ENCODE measurements around the gene TMEM37.
A peak's percentile ranks its signal among the peaks of the same experiment; 100 is the strongest.

Gene TMEM37

DNA sequence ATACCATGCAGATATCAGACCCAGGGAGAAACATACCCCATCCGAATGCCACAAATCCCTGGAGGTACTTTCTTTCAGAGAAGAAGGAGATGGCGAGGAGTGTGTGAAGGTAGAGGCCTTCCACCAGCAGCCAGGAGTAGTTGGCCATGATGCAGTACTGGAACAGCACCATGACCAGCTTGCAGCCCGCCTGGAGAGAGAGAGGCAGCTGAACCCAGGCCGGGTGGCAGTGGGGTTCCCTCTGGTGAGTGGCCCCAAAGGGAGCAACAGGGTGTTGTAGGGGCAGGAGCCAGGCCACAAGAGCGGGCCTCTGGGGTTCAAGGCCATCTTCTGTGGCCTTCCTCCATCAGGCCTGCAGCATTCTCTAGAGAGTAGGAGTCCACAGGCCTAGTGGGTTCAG, 30.2 kb downstream of the TMEM37 start:
- Histone ChIP-seq H3K9ac (ENCODE audit: low read length in 2 of 2) (no peak overlapping the region), H3K4me3 (ENCODE audit: low read length in 2 of 2) (no peak overlapping the region), H3K9me3 (ENCODE audit: control insufficient read depth in 2 of 2, low read length in 2 of 2) (no peaks in the 10 kb centered on the region)

DNA sequence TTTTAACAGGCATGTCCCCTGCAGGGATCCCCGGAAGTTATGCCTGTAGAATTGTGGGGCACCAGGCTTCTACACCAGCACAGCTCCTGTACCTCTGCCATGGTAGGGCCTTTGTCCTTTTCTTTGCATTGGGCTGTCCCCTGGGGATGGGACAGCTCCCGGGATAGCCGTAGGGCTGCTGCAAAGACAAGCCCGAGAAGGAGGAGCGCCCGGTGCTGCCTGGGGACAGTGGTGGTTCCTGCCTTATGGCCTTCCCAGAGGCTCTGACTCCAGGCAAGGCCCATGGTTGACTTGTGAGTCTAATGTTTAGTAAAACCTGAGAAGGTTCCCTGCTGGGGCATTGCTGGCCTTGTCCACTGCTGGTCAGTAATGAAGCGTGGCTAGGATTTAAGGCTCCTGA, 30.9 kb downstream of the TMEM37 start:
- H3K4me1 ChIP-seq (ENCODE audit: control insufficient read depth, insufficient read depth, low read length), result no peaks in the 10 kb centered on the region
- H3K27ac ChIP-seq (ENCODE audit: low read length), result no peak overlapping the region
- no peak overlapping the region for H3K9ac ChIP-seq (ENCODE audit: low read length in 2 of 2)
- H3K36me3 ChIP-seq (ENCODE audit: control insufficient read depth in 2 of 2, insufficient read depth in 2 of 2, low read length in 2 of 2), result no peaks in the 10 kb centered on the region
- H3K9me3 ChIP-seq (ENCODE audit: control insufficient read depth in 2 of 2, low read length in 2 of 2), result no peaks in the 10 kb centered on the region
- H3K4me3 ChIP-seq (ENCODE audit: low read length in 2 of 2), result no peak overlapping the region
- no peaks in the 10 kb centered on the region for H3K27me3 ChIP-seq (ENCODE audit: control insufficient read depth in 1 of 2, insufficient read depth in 2 of 2, low read length in 2 of 2)

More for the DNA sequence above, 30.2 kb downstream of the TMEM37 start:
- Histone ChIP-seq H3K27me3 (ENCODE audit: control insufficient read depth in 1 of 2, insufficient read depth in 2 of 2, low read length in 2 of 2) (no peaks in the 10 kb centered on the region), H3K4me1 (ENCODE audit: control insufficient read depth, insufficient read depth, low read length) (no peaks in the 10 kb centered on the region), H3K36me3 (ENCODE audit: control insufficient read depth in 2 of 2, insufficient read depth in 2 of 2, low read length in 2 of 2) (no peaks in the 10 kb centered on the region), H3K27ac (ENCODE audit: low read length) (no peak overlapping the region)

DNA sequence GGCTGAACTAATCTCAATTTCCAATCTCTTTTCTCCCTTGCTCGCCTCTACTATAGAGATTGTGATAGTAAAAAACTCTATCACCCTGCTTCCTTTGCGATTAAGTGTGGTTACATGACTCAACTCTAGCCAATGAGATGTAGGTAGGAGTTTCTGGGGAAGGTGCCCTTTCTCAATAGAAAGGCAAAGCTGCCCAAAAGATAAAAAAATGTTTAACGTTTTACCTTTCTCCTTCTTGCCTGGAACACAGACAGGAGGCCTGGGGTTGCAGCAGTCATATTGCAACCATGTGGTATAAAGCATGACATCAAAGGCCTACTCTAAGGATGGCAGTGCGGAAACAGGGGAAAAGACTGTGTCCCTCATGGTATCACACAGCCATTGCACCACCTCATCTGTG, 31.5 kb downstream of the TMEM37 start:
- Histone ChIP-seq H3K36me3 (ENCODE audit: control insufficient read depth in 2 of 2, insufficient read depth in 2 of 2, low read length in 2 of 2) (no peaks in the 10 kb centered on the region), H3K9ac (ENCODE audit: low read length in 2 of 2) (no peak overlapping the region), H3K9me3 (ENCODE audit: control insufficient read depth in 2 of 2, low read length in 2 of 2) (no peaks in the 10 kb centered on the region), H3K27ac (ENCODE audit: low read length) (no peak overlapping the region), H3K4me3 (ENCODE audit: low read length in 2 of 2) (no peak overlapping the region), H3K4me1 (ENCODE audit: control insufficient read depth, insufficient read depth, low read length) (no peaks in the 10 kb centered on the region), H3K27me3 (ENCODE audit: control insufficient read depth in 1 of 2, insufficient read depth in 2 of 2, low read length in 2 of 2) (no peaks in the 10 kb centered on the region)

DNA sequence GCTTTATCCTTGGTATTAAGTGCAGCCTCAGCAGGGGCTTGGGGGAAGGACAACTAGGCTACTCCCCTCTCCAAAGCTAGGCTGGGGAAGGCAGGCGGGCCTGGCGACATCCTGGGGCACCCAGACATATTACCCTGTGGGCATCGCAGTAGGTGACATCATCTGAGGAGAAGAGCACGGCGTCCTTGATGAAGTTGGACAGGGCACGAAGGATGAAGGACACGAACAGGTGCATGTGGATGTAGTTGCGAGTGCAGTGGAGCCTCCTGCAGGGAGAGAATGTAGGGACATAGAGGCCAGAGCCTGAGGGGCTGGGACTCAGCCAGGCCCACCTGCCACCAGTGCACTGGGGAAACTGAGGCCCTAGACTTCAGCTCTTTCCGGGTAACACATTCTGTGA, 32.3 kb downstream of the TMEM37 start:
- H3K27ac ChIP-seq (ENCODE audit: low read length), result no peak overlapping the region
- no peaks in the 10 kb centered on the region for H3K36me3 ChIP-seq (ENCODE audit: control insufficient read depth in 2 of 2, insufficient read depth in 2 of 2, low read length in 2 of 2)
- H3K4me3 ChIP-seq (ENCODE audit: low read length in 2 of 2), result no peak overlapping the region
- H3K4me1 ChIP-seq (ENCODE audit: control insufficient read depth, insufficient read depth, low read length), result peaks cover 8% of the 10 kb centered on the region
- H3K9ac ChIP-seq (ENCODE audit: low read length in 2 of 2), result no peak overlapping the region
- no peaks in the 10 kb centered on the region for H3K27me3 ChIP-seq (ENCODE audit: control insufficient read depth in 1 of 2, insufficient read depth in 2 of 2, low read length in 2 of 2)
- no peaks in the 10 kb centered on the region for H3K9me3 ChIP-seq (ENCODE audit: control insufficient read depth in 2 of 2, low read length in 2 of 2)

DNA sequence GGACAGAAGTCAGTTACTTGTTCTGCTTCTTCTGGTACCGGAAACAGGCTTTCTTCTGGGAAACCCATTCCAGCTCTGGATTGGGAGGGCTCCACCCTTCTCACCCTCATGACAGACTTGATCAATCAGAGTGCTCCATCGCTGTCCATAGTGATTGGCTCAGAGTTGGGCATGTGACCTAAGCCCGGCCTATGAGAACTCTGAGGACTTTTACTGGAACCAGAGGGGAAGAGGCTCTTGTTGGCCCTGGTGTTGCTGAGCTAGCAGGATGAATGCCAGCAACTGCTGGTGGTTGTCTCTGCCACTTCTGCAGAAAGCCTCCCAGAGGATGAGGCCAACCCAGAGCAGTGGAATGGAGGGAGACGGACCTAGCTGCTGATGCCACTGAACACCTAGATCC, 33.3 kb downstream of the TMEM37 start:
- Histone ChIP-seq H3K36me3 (ENCODE audit: control insufficient read depth in 2 of 2, insufficient read depth in 2 of 2, low read length in 2 of 2) (no peaks in the 10 kb centered on the region), H3K4me1 (ENCODE audit: control insufficient read depth, insufficient read depth, low read length) (peaks cover 14% of the 10 kb centered on the region), H3K4me3 (ENCODE audit: low read length in 2 of 2) (no peak overlapping the region), H3K9me3 (ENCODE audit: control insufficient read depth in 2 of 2, low read length in 2 of 2) (no peaks in the 10 kb centered on the region), H3K27me3 (ENCODE audit: control insufficient read depth in 1 of 2, insufficient read depth in 2 of 2, low read length in 2 of 2) (no peaks in the 10 kb centered on the region), H3K9ac (ENCODE audit: low read length in 2 of 2) (no peak overlapping the region), H3K27ac (ENCODE audit: low read length) (no peak overlapping the region)

DNA sequence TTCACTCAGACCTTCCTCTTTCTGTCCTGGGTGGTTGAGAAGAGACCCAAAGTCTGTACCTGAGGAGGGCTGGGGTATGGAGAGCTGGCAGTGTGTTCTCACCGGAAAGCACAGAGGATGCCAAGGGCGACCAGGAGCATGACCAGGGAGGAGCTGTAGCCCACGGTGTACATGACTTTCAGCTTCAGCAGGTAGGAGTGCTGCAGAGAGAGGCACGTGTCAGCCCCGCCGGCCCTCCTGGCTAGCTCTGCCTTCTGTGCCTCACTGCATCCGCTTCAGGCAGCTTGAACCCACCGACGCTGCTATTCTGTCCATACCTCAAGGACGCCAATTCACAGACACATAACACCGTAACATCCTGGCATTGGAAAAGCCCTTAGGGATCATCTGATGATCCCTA, 34.0 kb downstream of the TMEM37 start:
- Histone ChIP-seq H3K4me3 (ENCODE audit: low read length in 2 of 2) (no peak overlapping the region), H3K27me3 (ENCODE audit: control insufficient read depth in 1 of 2, insufficient read depth in 2 of 2, low read length in 2 of 2) (no peaks in the 10 kb centered on the region), H3K27ac (ENCODE audit: low read length) (no peak overlapping the region), H3K9me3 (ENCODE audit: control insufficient read depth in 2 of 2, low read length in 2 of 2) (no peaks in the 10 kb centered on the region), H3K4me1 (ENCODE audit: control insufficient read depth, insufficient read depth, low read length) (peaks cover 14% of the 10 kb centered on the region), H3K36me3 (ENCODE audit: control insufficient read depth in 2 of 2, insufficient read depth in 2 of 2, low read length in 2 of 2) (no peaks in the 10 kb centered on the region), H3K9ac (ENCODE audit: low read length in 2 of 2) (no peak overlapping the region)

DNA sequence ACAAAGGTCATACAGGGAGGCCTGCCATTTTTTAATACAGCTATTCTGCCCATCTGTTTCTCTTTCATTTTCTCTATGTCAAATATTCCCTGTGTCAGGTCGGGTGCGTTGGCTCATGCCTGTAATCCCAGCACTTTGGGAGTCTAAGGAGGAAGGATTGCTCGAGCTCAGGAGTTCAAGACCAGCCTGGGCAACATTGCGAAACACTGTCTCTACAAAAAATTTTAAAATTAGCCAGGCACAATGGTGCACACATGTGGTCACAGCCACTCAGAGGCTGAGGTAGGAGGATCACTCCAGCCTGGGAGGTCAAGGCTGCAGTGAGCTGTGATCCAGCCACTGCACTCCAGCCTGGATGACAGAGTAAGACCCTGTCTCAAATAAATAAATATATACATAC, 34.7 kb downstream of the TMEM37 start:
- Histone ChIP-seq H3K9ac (ENCODE audit: low read length in 2 of 2) (no peak overlapping the region), H3K4me3 (ENCODE audit: low read length in 2 of 2) (no peak overlapping the region), H3K9me3 (ENCODE audit: control insufficient read depth in 2 of 2, low read length in 2 of 2) (no peaks in the 10 kb centered on the region), H3K27ac (ENCODE audit: low read length) (no peak overlapping the region), H3K4me1 (ENCODE audit: control insufficient read depth, insufficient read depth, low read length) (peaks cover 14% of the 10 kb centered on the region), H3K27me3 (ENCODE audit: control insufficient read depth in 1 of 2, insufficient read depth in 2 of 2, low read length in 2 of 2) (no peaks in the 10 kb centered on the region), H3K36me3 (ENCODE audit: control insufficient read depth in 2 of 2, insufficient read depth in 2 of 2, low read length in 2 of 2) (no peaks in the 10 kb centered on the region)

DNA sequence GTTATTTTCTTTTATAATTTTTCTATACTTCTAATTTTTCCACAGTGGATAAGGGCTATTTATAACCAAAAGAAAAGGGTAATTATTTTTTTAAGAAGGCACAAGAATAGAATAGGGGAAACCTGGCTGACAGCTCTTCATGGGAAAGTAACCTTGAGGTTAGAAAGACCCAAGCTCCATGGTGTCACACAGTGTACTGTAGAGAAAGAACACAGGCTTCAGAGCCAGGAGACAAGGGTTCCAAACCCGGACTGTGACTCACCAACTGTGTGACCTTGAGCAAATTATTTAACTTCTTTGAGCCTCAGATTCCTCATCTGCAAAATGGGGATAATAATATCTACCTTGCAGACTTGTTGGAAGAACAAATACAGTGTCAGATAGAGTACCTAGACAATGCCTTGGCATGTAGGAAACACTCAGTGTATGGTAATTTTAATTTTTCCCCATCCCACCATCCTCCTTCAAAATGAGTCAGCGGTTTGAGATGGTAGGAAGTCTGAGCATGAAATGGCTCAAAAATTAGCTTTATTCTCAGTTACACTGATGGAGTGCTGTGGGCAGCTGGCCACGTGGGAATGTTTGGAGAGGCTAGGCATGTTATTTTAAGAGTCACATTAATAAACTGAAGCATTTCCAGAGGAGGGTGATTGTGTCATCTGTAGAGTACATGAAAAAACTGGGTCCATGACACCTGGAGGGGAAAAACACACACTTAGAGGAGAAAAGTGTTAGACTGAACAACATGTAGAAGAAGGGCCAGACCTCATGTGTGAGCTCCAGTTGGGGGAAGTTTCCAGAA, 36.7 kb downstream of the TMEM37 start:
- H3K27me3 ChIP-seq (ENCODE audit: control insufficient read depth in 1 of 2, insufficient read depth in 2 of 2, low read length in 2 of 2), result no peaks in the 10 kb centered on the region
- H3K9me3 ChIP-seq (ENCODE audit: control insufficient read depth in 2 of 2, low read length in 2 of 2), result no peaks in the 10 kb centered on the region
- no peak overlapping the region for H3K27ac ChIP-seq (ENCODE audit: low read length)
- H3K4me3 ChIP-seq (ENCODE audit: low read length in 2 of 2), result no peak overlapping the region
- no peak overlapping the region for H3K9ac ChIP-seq (ENCODE audit: low read length in 2 of 2)
- H3K36me3 ChIP-seq (ENCODE audit: control insufficient read depth in 2 of 2, insufficient read depth in 2 of 2, low read length in 2 of 2), result no peaks in the 10 kb centered on the region
- peaks cover 14% of the 10 kb centered on the region for H3K4me1 ChIP-seq (ENCODE audit: control insufficient read depth, insufficient read depth, low read length)

DNA sequence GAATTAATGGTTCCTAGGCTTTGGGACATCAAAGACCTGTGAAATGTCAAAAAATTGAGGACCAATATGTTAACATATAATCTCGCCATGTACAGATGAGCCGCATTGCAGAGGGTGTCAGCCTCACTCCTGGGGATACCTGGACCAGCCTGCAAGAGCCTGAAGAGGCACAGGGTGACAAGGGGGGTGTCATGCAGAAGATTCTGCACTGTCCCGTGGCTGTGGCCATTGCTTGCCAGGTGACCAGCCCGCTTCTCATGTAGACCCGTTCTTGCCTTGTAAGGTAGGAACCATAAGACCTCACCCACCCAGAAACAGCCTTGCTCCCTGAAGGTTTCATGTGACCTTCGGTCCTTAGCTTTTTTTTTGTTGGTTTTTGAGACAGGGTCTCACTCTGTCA, 37.5 kb downstream of the TMEM37 start:
- Histone ChIP-seq H3K9me3 (ENCODE audit: control insufficient read depth in 2 of 2, low read length in 2 of 2) (no peaks in the 10 kb centered on the region), H3K9ac (ENCODE audit: low read length in 2 of 2) (no peak overlapping the region), H3K4me3 (ENCODE audit: low read length in 2 of 2) (no peak overlapping the region), H3K27me3 (ENCODE audit: control insufficient read depth in 1 of 2, insufficient read depth in 2 of 2, low read length in 2 of 2) (no peaks in the 10 kb centered on the region), H3K27ac (ENCODE audit: low read length) (no peak overlapping the region), H3K4me1 (ENCODE audit: control insufficient read depth, insufficient read depth, low read length) (peaks cover 14% of the 10 kb centered on the region), H3K36me3 (ENCODE audit: control insufficient read depth in 2 of 2, insufficient read depth in 2 of 2, low read length in 2 of 2) (no peaks in the 10 kb centered on the region)

DNA sequence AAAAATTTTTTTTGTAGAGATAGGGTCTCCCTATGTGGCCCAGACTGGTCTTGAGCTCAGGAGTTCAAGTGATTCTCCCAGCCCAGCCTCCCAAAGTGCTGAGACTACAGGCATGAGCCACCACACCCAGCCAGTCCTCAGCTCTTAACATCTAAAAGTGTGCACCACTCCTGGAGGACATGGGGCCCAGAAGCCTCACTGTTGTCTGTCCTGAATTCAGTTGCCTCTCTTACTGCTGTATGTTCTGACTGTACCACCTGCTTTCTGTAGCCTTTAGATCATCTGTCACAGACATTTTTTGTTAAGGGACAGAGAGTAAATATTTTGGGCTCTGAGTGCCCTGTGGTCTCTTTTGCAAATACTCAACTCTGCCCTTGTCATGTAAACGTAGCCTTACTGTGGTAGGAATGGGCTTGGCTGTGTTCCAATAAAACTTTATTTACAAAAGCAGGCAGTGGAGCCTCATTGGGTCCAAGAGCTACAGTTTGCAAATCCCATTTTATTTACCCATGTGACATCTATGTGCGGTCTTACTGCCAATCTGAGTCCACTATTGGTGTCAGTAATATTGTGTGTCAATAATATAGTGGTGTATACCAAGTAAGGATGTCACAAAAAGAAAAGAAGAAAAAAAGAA, 38.1 kb downstream of the TMEM37 start:
- Histone ChIP-seq H3K27ac (ENCODE audit: low read length) (peak overlapping the region; percentile 11), H3K4me3 (ENCODE audit: low read length in 2 of 2) (no peak overlapping the region), H3K9ac (ENCODE audit: low read length in 2 of 2) (no peak overlapping the region), H3K36me3 (ENCODE audit: control insufficient read depth in 2 of 2, insufficient read depth in 2 of 2, low read length in 2 of 2) (no peaks in the 10 kb centered on the region), H3K9me3 (ENCODE audit: control insufficient read depth in 2 of 2, low read length in 2 of 2) (no peaks in the 10 kb centered on the region), H3K27me3 (ENCODE audit: control insufficient read depth in 1 of 2, insufficient read depth in 2 of 2, low read length in 2 of 2) (no peaks in the 10 kb centered on the region), H3K4me1 (ENCODE audit: control insufficient read depth, insufficient read depth, low read length) (peaks cover 14% of the 10 kb centered on the region)

DNA sequence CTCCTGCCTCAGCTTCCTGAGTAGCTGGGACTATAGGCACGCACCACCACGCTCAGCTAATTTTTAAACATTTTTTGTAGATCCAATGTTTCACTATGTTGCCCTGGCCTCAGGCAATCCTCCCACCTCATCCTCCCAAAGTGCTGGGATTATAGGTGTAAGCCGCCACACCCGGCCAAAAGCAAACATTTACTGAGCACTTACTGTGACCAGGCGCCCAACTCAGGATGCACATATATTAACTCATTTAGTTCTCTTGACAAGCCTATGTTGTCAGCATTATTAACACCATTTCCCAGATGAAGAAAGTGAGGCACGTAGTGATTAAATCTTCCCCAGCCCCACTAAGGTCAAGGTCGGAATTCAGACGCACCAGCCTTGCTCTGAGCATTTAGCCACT, 41.1 kb downstream of the TMEM37 start:
- H3K9ac ChIP-seq (ENCODE audit: low read length in 2 of 2), result no peak overlapping the region
- no peaks in the 10 kb centered on the region for H3K9me3 ChIP-seq (ENCODE audit: control insufficient read depth in 2 of 2, low read length in 2 of 2)
- no peak overlapping the region for H3K27ac ChIP-seq (ENCODE audit: low read length)
- H3K4me3 ChIP-seq (ENCODE audit: low read length in 2 of 2), result no peak overlapping the region
- no peaks in the 10 kb centered on the region for H3K36me3 ChIP-seq (ENCODE audit: control insufficient read depth in 2 of 2, insufficient read depth in 2 of 2, low read length in 2 of 2)
- peaks cover 18% of the 10 kb centered on the region for H3K4me1 ChIP-seq (ENCODE audit: control insufficient read depth, insufficient read depth, low read length)
- no peaks in the 10 kb centered on the region for H3K27me3 ChIP-seq (ENCODE audit: control insufficient read depth in 1 of 2, insufficient read depth in 2 of 2, low read length in 2 of 2)

Data from stomach smooth muscle (tissue), 2 donors.